A549 (cell line): ENCODE data around the gene TCTN1.

Experiments
- BHLHE40 ChIP-seq: IDR thresholded peaks from 2 replicates; pipeline ENCODE4 v1.6.1; 2012; ENCODE audit warnings: low read depth, low read length, inconsistent platforms
- CTCF ChIP-seq: fragments of >200 bp; sonication (Bioruptor Twin); formaldehyde crosslinking; IDR thresholded peaks from 3 replicates; pipeline ENCODE4 v1.5.1; 2016
- GATA3 ChIP-seq: IDR thresholded peaks from 2 replicates; pipeline ENCODE4 v1.6.1; 2012; ENCODE audit warnings: borderline replicate concordance
- HEYL ChIP-seq: fragments of 250-450 bp; sonication (Bioruptor Pico); IDR thresholded peaks from 2 replicates; pipeline ENCODE4 v1.8.0; 2021; ENCODE audit warnings: mild to moderate bottlenecking, moderate library complexity

GRCh38 chr12:110574044-110574443 is 39.9 kb upstream of the TCTN1 start:
- TF ChIP-seq CTCF (no peak), GATA3 (no peak), BHLHE40 (no peak), HEYL (CRISPR knock-in tag) (no peak)
